Fibroblast of skin of left biceps (primary cell): ENCODE measurements around the gene VWA8.
"Not testable (repeated sequence)": the region's sequence is repeated elsewhere in the genome, so short reads cannot be mapped to it uniquely, and the experiment has no call there.

Source experiments
- DNase-seq, 2 experiments: peaks; one replicate each; pipeline ENCODE4 v3.0.0-alpha.2; 2013; ENCODE audit warnings: low read depth in 2 of 2

VWA8 gene

GRCh38 chr13:41851351-41851750 is 109.6 kb downstream of the VWA8 start:
- DNase-seq = no peak

- DNase-seq = peak; percentile 21 to 22
Measured at GRCh38 chr13:41848435-41849255, 112.3 kb downstream of the VWA8 start.

- DNase-seq = no peak
Measured at GRCh38 chr13:41847216-41847615, 113.7 kb downstream of the VWA8 start.

- DNase-seq = peak; percentile 43 to 48
Measured at GRCh38 chr13:41842036-41842620, 118.8 kb downstream of the VWA8 start.

GRCh38 chr13:41837629-41838028 is 123.3 kb downstream of the VWA8 start:
- DNase-seq = no peak

GRCh38 chr13:41835871-41836270 is 125.0 kb downstream of the VWA8 start:
- peak; percentile 79 to 86 for DNase-seq

GRCh38 chr13:41834697-41835096 is 126.2 kb downstream of the VWA8 start:
- not testable (repeated sequence) for DNase-seq

GRCh38 chr13:41833831-41834230 is 127.1 kb downstream of the VWA8 start:
- DNase-seq = no peak

- DNase-seq = no peak
Measured at GRCh38 chr13:41833201-41833600, 127.7 kb downstream of the VWA8 start.

GRCh38 chr13:41827507-41828213 is 133.2 kb downstream of the VWA8 start:
- DNase-seq = peak; percentile 83 to 84

GRCh38 chr13:41825691-41826090 is 135.2 kb downstream of the VWA8 start:
- no peak for DNase-seq

- no peak for DNase-seq
Measured at GRCh38 chr13:41823476-41823875, 137.4 kb downstream of the VWA8 start.

GRCh38 chr13:41822560-41822959 is 138.3 kb downstream of the VWA8 start:
- no peak for DNase-seq

GRCh38 chr13:41821238-41821594 is 139.7 kb downstream of the VWA8 start:
- DNase-seq = no peak

GRCh38 chr13:41820581-41821237 is 140.2 kb downstream of the VWA8 start:
- DNase-seq = no peak

- no peak for DNase-seq
Measured at GRCh38 chr13:41816057-41816456, 144.9 kb downstream of the VWA8 start.

GRCh38 chr13:41813426-41813825 is 147.5 kb downstream of the VWA8 start:
- peak in 1 of 2 experiments; percentile 28 for DNase-seq

GRCh38 chr13:41812851-41813250 is 148.1 kb downstream of the VWA8 start:
- DNase-seq = no peak

GRCh38 chr13:41812237-41812636 is 148.7 kb downstream of the VWA8 start:
- DNase-seq = no peak

GRCh38 chr13:41811588-41812021 is 149.3 kb downstream of the VWA8 start:
- no peak for DNase-seq

- no peak for DNase-seq
Measured at GRCh38 chr13:41809962-41810361, 150.9 kb downstream of the VWA8 start.

- not testable (repeated sequence) for DNase-seq
Measured at GRCh38 chr13:41803445-41803735, 157.5 kb downstream of the VWA8 start.
